Activated B cell treated with CpG ODN at 0.5 μM for 24 hours (primary cell): ENCODE measurements around the gene MKRN1. TPM values are rescaled to one million over a fixed set of nuclear protein-coding genes. Genes with fewer than 3 reads are reported as not detected.

ENCODE experiments used
- ATAC-seq: fragments of 200-7000 bp; cut with Tn5 transposase; one replicate; pipeline ENCODE4 v1.10.0; 2021; ENCODE audit warnings: low read depth, mild to moderate bottlenecking, moderate library complexity
- CTCF ChIA-PET: fragments of 350-600 bp; sonication (Branson Sonifier 250); formaldehyde crosslinking; loops from one replicate; lab custom pipeline; 2021; ENCODE audit warnings: antibody characterized with exemption; lab: Charles Lee
- POLR2A ChIA-PET: fragments of 350-600 bp; sonication (Branson Sonifier 250); formaldehyde crosslinking; loops from one replicate; lab custom pipeline; 2021; ENCODE audit warnings: antibody characterized with exemption; lab: Charles Lee
- DNase-seq: peaks from one replicate; pipeline ENCODE4 v3.0.0; 2022
- H3K27ac Mint-ChIP-seq: one replicate; pipeline ENCODE4 v1.8.0; 2020; ENCODE audit warnings: mixed read lengths
- H3K27me3 Mint-ChIP-seq: one replicate; pipeline ENCODE4 v1.8.0; 2021; ENCODE audit warnings: mixed read lengths
- H3K36me3 Mint-ChIP-seq: one replicate; pipeline ENCODE4 v1.8.0; 2021; ENCODE audit warnings: low read depth, mixed read lengths
- H3K4me1 Mint-ChIP-seq: one replicate; pipeline ENCODE4 v1.8.0; 2021; ENCODE audit warnings: mixed read lengths
- H3K4me3 Mint-ChIP-seq: one replicate; pipeline ENCODE4 v1.8.0; 2020; ENCODE audit warnings: mild to moderate bottlenecking, mixed read lengths
- H3K9me3 Mint-ChIP-seq: one replicate; pipeline ENCODE4 v1.8.0; 2020; ENCODE audit warnings: mixed read lengths
- intact Hi-C: fragments of 100-400 bp; cut with micrococcal nuclease; formaldehyde crosslinking; loops from one replicate; pipeline ENCODE4 v1.15.1; 2024
- total RNA-seq: library from RNA; stranded (reverse); gene quantifications from 2 replicates; pipeline ENCODE4 v1.2.3, GENCODE V29; 2022
- TF ChIP-seq, protein P1 (sequence below): fragments of 200-600 bp; IDR thresholded peaks from one replicate; pipeline ENCODE4 v1.8.0; 2022; ENCODE audit warnings: antibody characterized with exemption, mild to moderate bottlenecking

Gene MKRN1
- total RNA-seq, 1 donor from 2014 or later = 94.3 TPM

DNA sequence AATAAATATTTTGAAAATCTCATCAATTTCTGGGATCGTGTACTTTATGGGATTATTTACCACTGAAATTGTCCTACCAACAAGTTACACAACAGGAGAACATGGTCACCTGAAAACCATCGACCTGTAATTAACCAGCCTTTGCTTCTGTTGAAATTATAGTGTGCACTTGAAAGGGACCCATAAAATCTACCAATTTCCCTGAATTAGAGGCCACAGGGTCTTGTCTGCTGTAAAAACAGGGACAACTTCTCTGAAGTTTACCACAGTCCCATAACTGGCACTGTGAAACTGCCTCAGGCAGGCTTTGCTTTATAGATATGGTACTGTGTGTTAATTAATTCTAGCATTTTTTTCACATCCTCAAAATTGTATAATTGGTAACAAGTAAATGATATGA, 37.8 kb downstream of the MKRN1 start:
- H3K27ac Mint-ChIP-seq = no peak overlapping the region
- H3K4me1 Mint-ChIP-seq = peaks cover 3% of the 10 kb centered on the region
- CTCF ChIA-PET = no interaction called here
- H3K9me3 Mint-ChIP-seq = no peaks in the 10 kb centered on the region
- TF ChIP-seq, protein P1, sequence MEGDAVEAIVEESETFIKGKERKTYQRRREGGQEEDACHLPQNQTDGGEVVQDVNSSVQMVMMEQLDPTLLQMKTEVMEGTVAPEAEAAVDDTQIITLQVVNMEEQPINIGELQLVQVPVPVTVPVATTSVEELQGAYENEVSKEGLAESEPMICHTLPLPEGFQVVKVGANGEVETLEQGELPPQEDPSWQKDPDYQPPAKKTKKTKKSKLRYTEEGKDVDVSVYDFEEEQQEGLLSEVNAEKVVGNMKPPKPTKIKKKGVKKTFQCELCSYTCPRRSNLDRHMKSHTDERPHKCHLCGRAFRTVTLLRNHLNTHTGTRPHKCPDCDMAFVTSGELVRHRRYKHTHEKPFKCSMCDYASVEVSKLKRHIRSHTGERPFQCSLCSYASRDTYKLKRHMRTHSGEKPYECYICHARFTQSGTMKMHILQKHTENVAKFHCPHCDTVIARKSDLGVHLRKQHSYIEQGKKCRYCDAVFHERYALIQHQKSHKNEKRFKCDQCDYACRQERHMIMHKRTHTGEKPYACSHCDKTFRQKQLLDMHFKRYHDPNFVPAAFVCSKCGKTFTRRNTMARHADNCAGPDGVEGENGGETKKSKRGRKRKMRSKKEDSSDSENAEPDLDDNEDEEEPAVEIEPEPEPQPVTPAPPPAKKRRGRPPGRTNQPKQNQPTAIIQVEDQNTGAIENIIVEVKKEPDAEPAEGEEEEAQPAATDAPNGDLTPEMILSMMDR = no peak
- ATAC-seq = no peak
- POLR2A ChIA-PET = interaction anchor here (0.7 kb wide), 1 partner anchor 573 kb away, joined by 6 read pairs; the partner anchor contains the start of gene MRPS33
- intact Hi-C loops = loop anchor here (10.0 kb wide), 1 partner anchor 47 kb away; the partner anchor contains the start of gene SLC37A3
- DNase-seq = no peak
- no peaks in the 10 kb centered on the region for H3K36me3 Mint-ChIP-seq
- H3K27me3 Mint-ChIP-seq = no peaks in the 10 kb centered on the region
- H3K4me3 Mint-ChIP-seq = no peak overlapping the region

DNA sequence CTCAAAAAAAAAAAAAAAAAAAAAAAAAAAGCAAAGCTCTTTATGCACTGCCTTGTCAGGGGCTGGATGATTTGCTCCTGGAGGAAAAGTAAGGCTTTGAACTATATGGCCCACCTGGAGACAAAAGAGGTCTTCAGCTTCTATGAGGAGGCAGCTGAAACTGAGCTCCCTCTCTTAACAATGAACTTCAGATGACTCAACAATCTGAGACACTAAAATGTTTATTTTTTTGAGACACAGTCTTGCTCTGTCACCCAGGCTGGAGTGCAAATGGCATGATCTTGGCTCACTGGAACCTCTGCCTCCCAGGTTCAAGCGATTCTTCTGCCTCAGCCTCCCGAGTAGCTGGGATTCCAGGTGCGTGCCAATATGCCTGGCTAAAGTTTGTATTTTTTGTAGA, 38.7 kb downstream of the MKRN1 start:
- H3K4me3 Mint-ChIP-seq = no peak overlapping the region
- H3K27me3 Mint-ChIP-seq = no peaks in the 10 kb centered on the region
- H3K36me3 Mint-ChIP-seq = no peaks in the 10 kb centered on the region
- peaks cover 3% of the 10 kb centered on the region for H3K4me1 Mint-ChIP-seq
- TF ChIP-seq, protein P1 = no peak
- ATAC-seq (no peak), DNase-seq (no peak)
- no peak overlapping the region for H3K27ac Mint-ChIP-seq
- intact Hi-C loops = loop anchor here (10.0 kb wide), 1 partner anchor 46 kb away; the partner anchor contains the start of gene SLC37A3
- ChIA-PET POLR2A (no interaction called here), CTCF (no interaction called here)
- no peaks in the 10 kb centered on the region for H3K9me3 Mint-ChIP-seq

DNA sequence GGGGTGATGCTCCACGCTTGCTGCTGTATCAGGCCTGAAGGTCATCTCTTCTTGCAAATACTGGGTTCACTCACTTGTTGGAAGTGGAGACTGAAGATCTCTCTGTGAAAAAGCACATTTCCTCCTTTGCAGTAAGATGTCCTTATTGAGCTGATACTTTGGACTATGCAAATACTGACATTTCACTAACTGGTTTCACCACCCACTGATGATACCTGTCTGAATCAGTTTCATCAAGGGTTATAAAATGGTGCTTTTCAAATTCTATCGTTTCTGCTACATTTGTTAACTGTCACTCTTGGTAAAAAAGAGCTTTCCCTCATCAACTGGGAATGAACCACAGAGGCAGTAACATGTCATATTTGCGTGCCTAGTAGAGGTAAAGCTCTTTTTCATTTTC, 39.9 kb downstream of the MKRN1 start:
- Mint-ChIP-seq H3K36me3 (no peaks in the 10 kb centered on the region), H3K27me3 (no peaks in the 10 kb centered on the region), H3K4me1 (peaks cover 3% of the 10 kb centered on the region), H3K9me3 (no peaks in the 10 kb centered on the region), H3K4me3 (no peak overlapping the region), H3K27ac (no peak overlapping the region)
- ChIA-PET POLR2A (no interaction called here), CTCF (no interaction called here)
- intact Hi-C loops = no loop called here
- no peak for DNase-seq
- ATAC-seq = no peak
- TF ChIP-seq, protein P1 = no peak

DNA sequence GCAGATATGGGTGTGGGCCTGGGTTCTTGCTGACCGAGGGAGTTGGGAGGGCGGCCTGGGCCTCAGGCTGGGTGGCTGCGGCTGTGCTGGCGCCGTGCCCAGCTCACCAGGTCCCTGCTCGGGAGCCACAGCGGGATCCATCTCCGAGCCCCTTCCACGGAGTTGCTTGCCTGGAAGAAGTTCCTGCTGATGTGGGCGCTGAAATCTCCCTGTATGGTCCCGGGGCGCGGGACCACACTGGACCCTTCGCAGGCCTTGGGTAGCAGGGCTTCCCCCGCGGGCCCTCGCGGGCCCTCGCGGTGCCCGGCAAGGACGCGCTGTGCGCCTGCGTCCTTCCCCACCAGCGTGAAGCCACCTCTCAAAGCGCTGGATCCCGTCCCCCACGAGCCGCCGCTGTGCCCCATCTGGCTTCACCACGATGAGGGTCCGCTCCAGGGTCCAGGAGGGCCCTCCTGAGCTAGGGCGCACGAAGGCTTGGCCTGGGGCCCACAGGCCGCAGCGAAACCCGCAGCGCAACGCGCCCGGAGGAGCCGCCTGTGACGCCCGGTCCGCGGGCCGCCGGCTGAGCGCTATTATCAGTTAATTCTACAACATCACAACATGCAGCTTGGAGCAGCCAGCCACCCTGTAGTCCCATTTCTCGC, 43.9 kb downstream of the MKRN1 start:
- Mint-ChIP-seq H3K4me1 (peaks cover 3% of the 10 kb centered on the region), H3K4me3 (no peak overlapping the region), H3K9me3 (no peaks in the 10 kb centered on the region), H3K27me3 (no peaks in the 10 kb centered on the region), H3K36me3 (no peaks in the 10 kb centered on the region), H3K27ac (no peak overlapping the region)
- TF ChIP-seq, protein P1 = no peak
- ChIA-PET POLR2A (no interaction called here), CTCF (no interaction called here)
- DNase-seq (no peak), ATAC-seq (no peak)
- intact Hi-C loops = no loop called here

DNA sequence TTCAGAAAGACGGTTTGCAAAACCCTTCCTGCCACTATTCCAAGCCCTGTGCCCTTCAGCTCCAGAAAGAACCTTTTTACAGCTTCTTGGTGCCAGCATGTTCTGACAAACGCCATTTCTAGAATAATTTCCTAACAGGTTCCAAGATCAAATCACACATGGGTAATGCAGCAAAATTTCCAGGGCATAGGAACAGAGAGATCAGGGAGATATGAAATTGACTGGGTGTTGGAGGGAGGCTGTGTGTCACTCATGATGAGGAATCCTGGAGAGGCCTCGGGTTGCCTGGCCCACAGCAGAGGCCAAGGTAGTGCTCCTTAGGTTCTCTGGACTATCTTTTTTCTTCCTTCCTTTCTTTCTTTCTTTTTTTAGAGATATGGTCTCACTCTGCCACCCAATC, 45.9 kb downstream of the MKRN1 start:
- no peaks in the 10 kb centered on the region for H3K9me3 Mint-ChIP-seq
- POLR2A ChIA-PET = no interaction called here
- no peak for ATAC-seq
- TF ChIP-seq, protein P1 = no peak
- no peaks in the 10 kb centered on the region for H3K4me1 Mint-ChIP-seq
- intact Hi-C loops = no loop called here
- H3K36me3 Mint-ChIP-seq = no peaks in the 10 kb centered on the region
- no peak overlapping the region for H3K4me3 Mint-ChIP-seq
- CTCF ChIA-PET = no interaction called here
- H3K27ac Mint-ChIP-seq = no peak overlapping the region
- DNase-seq = no peak
- H3K27me3 Mint-ChIP-seq = no peaks in the 10 kb centered on the region
